Esophagus muscularis mucosa (tissue), 4 donors: ENCODE data around the gene DNAJC5. TPM values are rescaled to one million over a fixed set of nuclear protein-coding genes. Genes with fewer than 3 reads are reported as not detected.

Experiments used
- DNase-seq: peaks from one replicate; pipeline ENCODE4 v3.0.0-alpha.2; 2017; ENCODE audit errors: extremely low spot score
- H3K27ac ChIP-seq, 4 donors: fragments of 200-600 bp; sonication (generic); replicated peaks in 1 of 4; 1 replicate in 3 of 4; 2 replicates in 1 of 4; pipeline ENCODE4 v1.5.1; 2016 to 2019; ENCODE audit warnings: mild to moderate bottlenecking in 1 of 4
- H3K27me3 ChIP-seq, 4 donors: fragments of 200-600 bp; sonication (generic); one replicate each; pipeline versions ENCODE4 v1.5.1 to v1.6.0; 2016 to 2019
- H3K36me3 ChIP-seq, 4 donors: fragments of 200-600 bp; sonication (generic); one replicate each; pipeline ENCODE4 v1.5.1; 2016 to 2019
- H3K4me1 ChIP-seq, 4 donors: fragments of 200-600 bp; sonication (generic); one replicate each; pipeline ENCODE4 v1.5.1; 2016 to 2019
- H3K4me3 ChIP-seq, 4 donors: fragments of 200-600 bp; sonication (generic); 1 replicate in 2 of 4; 2 replicates in 2 of 4; pipeline ENCODE4 v1.5.1; 2016 to 2019; ENCODE audit warnings: mild to moderate bottlenecking in 4 of 4, moderate library complexity in 1 of 4
- H3K9me3 ChIP-seq, 4 donors: fragments of 200-600 bp; sonication (generic); 1 replicate in 3 of 4; 2 replicates in 1 of 4; pipeline ENCODE4 v1.5.1; 2016 to 2019
- CTCF ChIP-seq, 3 experiments: fragments of 200-600 bp in 2 of 3; fragments of 450-650 bp in 1 of 3; sonication (generic) in 2 of 3; IDR thresholded peaks; one replicate each; pipeline ENCODE4 v1.5.1; 2017 to 2019; ENCODE audit warnings: antibody characterized with exemption in 3 of 3, mild to moderate bottlenecking in 2 of 3, moderate library complexity in 1 of 3
- EP300 ChIP-seq: sonication (generic); formaldehyde crosslinking; IDR thresholded peaks from one replicate; pipeline ENCODE4 v1.6.1; 2017; ENCODE audit warnings: antibody characterized with exemption
- POLR2A ChIP-seq: fragments of 450-650 bp; IDR thresholded peaks from one replicate; pipeline ENCODE4 v1.6.1; 2017; ENCODE audit warnings: antibody characterized with exemption, moderate library complexity, mild to moderate bottlenecking, low read depth
- POLR2AphosphoS5 ChIP-seq, 2 donors: sonication (generic); formaldehyde crosslinking; IDR thresholded peaks; one replicate each; pipeline ENCODE4 v1.6.1; 2017; ENCODE audit warnings: antibody characterized with exemption in 2 of 2
- WGBS: methylation state at CpG from one replicate; pipeline ENCODE4 v1.1.5; 2018; 5-methylcytosine and 5-hydroxymethylcytosine counted together
- intact Hi-C: fragments of 100-400 bp; cut with DNase I; formaldehyde crosslinking; loops from one replicate; pipeline ENCODE4 v1.15.1; 2023
- total RNA-seq, 4 donors: library from RNA; depleted of rRNA; stranded (reverse); fragments of >200 nt; gene quantifications; one replicate each; pipeline versions ENCODE4 v1.1.0 to v1.2.1, GENCODE V29; 2016

Gene DNAJC5
- total RNA-seq, 4 donors from 2014 or later: 39.5 to 64.9 (median 53.1) TPM

GRCh38 chr20:63917811-63918210 lies 22.9 kb downstream of the DNAJC5 start:
- H3K4me1 ChIP-seq: peaks cover 0 to 9% (median 3%) of the 10 kb centered on the region in 4 donors
- peaks cover 4 to 29% (median 25%) of the 10 kb centered on the region in 4 donors for H3K36me3 ChIP-seq
- no peaks in the 10 kb centered on the region for H3K9me3 ChIP-seq
- no peak for DNase-seq
- H3K27me3 ChIP-seq: no peaks in the 10 kb centered on the region
- 90% methylated on average over 11 of the region's 11 CpGs for WGBS
- intact Hi-C loops: no loop called here
- TF ChIP-seq POLR2A: no peak
- TF ChIP-seq POLR2AphosphoS5 (IDR thresholded peaks at IDR 0.05): no peak
- no peak for TF ChIP-seq EP300
- no peak for TF ChIP-seq CTCF (IDR thresholded peaks at IDR 0.05)
- no peak overlapping the region for H3K27ac ChIP-seq
- H3K4me3 ChIP-seq: no peak overlapping the region

- no peaks in the 10 kb centered on the region for H3K9me3 ChIP-seq
- WGBS: 73% methylated on average over 18 of the region's 19 CpGs
- H3K4me3 ChIP-seq: no peak overlapping the region
- peaks cover 4 to 29% (median 25%) of the 10 kb centered on the region in 4 donors for H3K36me3 ChIP-seq
- peaks cover 0 to 10% (median 0%) of the 10 kb centered on the region in 4 donors for H3K4me1 ChIP-seq
- intact Hi-C loops: no loop called here
- H3K27ac ChIP-seq: no peak overlapping the region
- DNase-seq: no peak
- H3K27me3 ChIP-seq: no peaks in the 10 kb centered on the region
- TF ChIP-seq CTCF (IDR thresholded peaks at IDR 0.05) (no peak), EP300 (no peak), POLR2AphosphoS5 (IDR thresholded peaks at IDR 0.05) (no peak)
Measured at GRCh38 chr20:63919130-63919529, 24.2 kb downstream of the DNAJC5 start.

DNA sequence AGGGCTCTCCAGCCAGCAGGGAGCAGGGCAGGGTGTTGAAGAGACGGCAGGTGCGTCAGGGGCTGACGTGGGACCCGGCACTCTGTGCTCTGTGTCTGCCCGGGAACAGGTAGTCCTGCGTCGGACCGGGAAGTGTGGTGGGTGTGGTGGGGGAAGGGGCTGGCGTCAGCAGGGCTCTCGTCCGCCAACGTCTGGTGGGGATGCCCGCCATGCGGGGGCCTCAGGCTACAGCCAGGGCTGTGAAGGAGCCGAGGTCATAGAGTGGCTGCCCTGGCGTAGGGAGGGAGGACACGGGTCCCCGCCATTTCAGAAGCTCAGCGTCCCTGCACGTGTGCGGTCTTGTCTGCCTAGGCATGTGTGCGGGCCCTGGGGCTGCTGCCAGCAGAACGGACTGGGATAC lies 25.3 kb downstream of the DNAJC5 start:
- WGBS: 84% methylated on average over 23 of the region's 23 CpGs
- Histone ChIP-seq H3K9me3 (no peaks in the 10 kb centered on the region), H3K27me3 (no peaks in the 10 kb centered on the region), H3K36me3 (peaks cover 4 to 29% (median 25%) of the 10 kb centered on the region in 4 donors), H3K4me3 (no peak overlapping the region), H3K27ac (no peak overlapping the region), H3K4me1 (peaks cover 0 to 17% (median 0%) of the 10 kb centered on the region in 4 donors)
- TF ChIP-seq POLR2AphosphoS5 (IDR thresholded peaks at IDR 0.05) (no peak), CTCF (IDR thresholded peaks at IDR 0.05) (no peak), EP300 (no peak), POLR2A (no peak)
- no peak for DNase-seq
- intact Hi-C loops: no loop called here

DNA sequence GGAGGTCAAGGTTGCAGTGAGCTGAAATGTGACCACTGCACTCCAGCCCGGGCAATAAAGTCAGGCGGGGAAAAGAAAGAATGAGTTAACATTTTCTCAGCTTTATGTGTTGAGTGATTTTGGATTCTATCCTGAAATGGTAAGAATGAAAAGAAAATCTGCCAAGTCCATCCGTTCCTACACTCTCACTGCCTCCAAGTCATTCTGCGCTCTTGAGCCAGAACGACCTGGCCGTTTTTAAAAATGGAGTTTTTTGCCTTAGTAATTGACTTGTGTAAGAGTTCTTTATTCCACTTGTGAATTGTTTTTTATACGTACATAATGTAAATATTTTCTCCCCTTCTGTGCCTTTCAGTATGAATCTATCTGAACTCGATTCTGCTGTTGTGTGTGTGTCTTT lies 28.7 kb downstream of the DNAJC5 start:
- no peak for DNase-seq
- no peak overlapping the region for H3K27ac ChIP-seq
- H3K27me3 ChIP-seq: no peaks in the 10 kb centered on the region
- intact Hi-C loops: no loop called here
- no peaks in the 10 kb centered on the region for H3K9me3 ChIP-seq
- H3K36me3 ChIP-seq: peaks cover 11 to 40% (median 24%) of the 10 kb centered on the region in 4 donors
- H3K4me3 ChIP-seq: no peak overlapping the region
- 41% methylated on average over 8 of the region's 8 CpGs for WGBS
- H3K4me1 ChIP-seq: peaks cover 0 to 17% (median 0%) of the 10 kb centered on the region in 4 donors
- TF ChIP-seq POLR2AphosphoS5 (IDR thresholded peaks at IDR 0.05): no peak
- no peak for TF ChIP-seq CTCF (IDR thresholded peaks at IDR 0.05)
- TF ChIP-seq POLR2A: no peak
- TF ChIP-seq EP300: no peak

DNA sequence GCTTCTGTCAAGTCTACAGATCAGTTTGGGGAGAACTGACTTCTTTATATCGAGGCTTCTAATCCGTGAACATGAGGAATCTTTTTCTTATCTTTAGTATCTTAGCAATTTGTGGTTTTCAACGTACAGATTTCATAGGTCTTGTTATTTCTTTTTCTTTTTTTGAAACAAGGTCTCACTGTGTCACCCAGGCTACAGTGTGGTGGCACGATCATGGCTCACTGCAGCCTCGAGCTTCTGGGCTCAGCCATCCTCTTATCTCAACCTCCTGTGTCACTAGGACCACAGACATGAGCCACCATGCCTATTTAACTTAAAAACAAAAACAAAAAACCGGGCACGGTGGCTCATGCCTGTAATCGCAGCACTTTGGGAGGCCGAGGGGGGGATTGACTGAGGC lies 29.3 kb downstream of the DNAJC5 start:
- Histone ChIP-seq H3K27me3 (no peaks in the 10 kb centered on the region), H3K27ac (no peak overlapping the region), H3K4me1 (peaks cover 0 to 17% (median 0%) of the 10 kb centered on the region in 4 donors), H3K9me3 (no peaks in the 10 kb centered on the region), H3K4me3 (no peak overlapping the region), H3K36me3 (peaks cover 17 to 40% (median 26%) of the 10 kb centered on the region in 4 donors)
- TF ChIP-seq CTCF (IDR thresholded peaks at IDR 0.05): no peak
- no peak for TF ChIP-seq POLR2AphosphoS5 (IDR thresholded peaks at IDR 0.05)
- no peak for TF ChIP-seq EP300
- TF ChIP-seq POLR2A: no peak
- WGBS: 68% methylated on average over 9 of the region's 9 CpGs
- no peak for DNase-seq
- intact Hi-C loops: no loop called here
